ENCODE results near the gene DMTF1. TPM values are rescaled to one million over a fixed set of nuclear protein-coding genes. Genes with fewer than 3 reads are reported as not detected.

The DMTF1 gene
- polyA plus RNA-seq, 2 of the 4 experiments (the other 2 are of a cell fraction), result 37.3 to 124 TPM

DNA sequence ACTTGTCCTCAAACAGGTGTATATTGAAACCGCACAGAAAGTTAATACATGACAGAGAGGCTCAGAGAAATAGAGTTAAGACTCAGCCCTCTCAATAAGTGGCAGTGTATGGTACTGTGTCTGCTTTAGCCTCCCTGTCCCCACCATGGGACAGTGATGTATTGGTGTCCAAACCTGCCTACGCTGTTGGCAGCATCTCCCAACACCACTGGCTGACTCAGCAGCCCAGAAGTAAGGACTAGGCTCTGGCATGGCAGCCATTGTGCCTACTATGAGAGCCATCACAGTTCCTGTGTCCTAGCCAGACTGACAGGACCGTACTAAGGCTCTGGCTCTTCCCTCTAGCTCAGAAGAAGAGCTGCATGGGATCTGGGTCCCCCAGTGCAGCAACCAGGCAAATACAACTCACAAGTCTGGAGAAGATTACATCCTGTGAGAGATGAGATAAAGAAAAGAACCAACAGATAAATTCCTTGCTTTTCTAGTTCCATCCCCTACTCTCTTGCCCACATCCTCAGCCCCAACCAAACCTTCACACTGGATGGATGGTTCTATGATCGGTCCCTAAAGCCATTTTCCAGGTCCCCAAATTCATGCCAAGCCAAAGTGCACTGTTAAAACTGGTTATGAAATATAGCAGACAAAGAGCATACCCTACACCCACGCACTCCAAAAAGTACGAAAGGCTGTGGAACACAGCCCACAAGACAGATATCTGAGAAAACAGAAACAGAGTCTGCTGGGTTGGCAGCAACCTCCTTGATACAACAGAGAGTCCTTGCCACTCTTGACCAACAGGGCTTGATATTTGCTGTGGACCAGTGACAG is 44.1 kb upstream of the DMTF1 start:
- WGBS (ENCODE audit: missing lambda C conversion rate), result 2% methylated on average over 5 of the region's 6 CpGs

GRCh38 chr7:87110778-87111177 is 41.5 kb upstream of the DMTF1 start:
- WGBS (ENCODE audit: missing lambda C conversion rate), result 0% methylated on average over 2 of the region's 2 CpGs
- FAIRE-seq (no peak), DNase-seq (ENCODE audit: low read depth in 1 of 2, low spot score in 1 of 2) (peak in 1 of 2 experiments; percentile 16), ATAC-seq (peak; percentile 41 to 74; a peak in 2 of 6 replicates)
- ChIA-PET CTCF (no interaction called here), POLR2A (no interaction called here)
- TF ChIP-seq POLR2AphosphoS2 (conservative IDR thresholded peaks at IDR 0.05; ENCODE audit: low read length) (no peak), ZNF302 (CRISPR knock-in tag; IDR thresholded peaks at IDR 0.05) (no peak), MYC (IDR thresholded peaks at IDR 0.05; ENCODE audit: borderline replicate concordance, low read length) (no peak), MAZ (IDR thresholded peaks at IDR 0.05; ENCODE audit: borderline replicate concordance, low read depth, low read length) (no peak), CBX2 (IDR thresholded peaks at IDR 0.05; ENCODE audit: borderline replicate concordance, low read depth) (no peak), RNF2 (IDR thresholded peaks at IDR 0.05; ENCODE audit: borderline replicate concordance, low read depth) (no peak), FOSL2 (IDR thresholded peaks at IDR 0.05) (no peak), FOSL2 (CRISPR knock-in tag; IDR thresholded peaks at IDR 0.05) (peak; percentile 46; the same call in 1 of the 2 replicates)
- TF ChIP-seq, protein P1, sequence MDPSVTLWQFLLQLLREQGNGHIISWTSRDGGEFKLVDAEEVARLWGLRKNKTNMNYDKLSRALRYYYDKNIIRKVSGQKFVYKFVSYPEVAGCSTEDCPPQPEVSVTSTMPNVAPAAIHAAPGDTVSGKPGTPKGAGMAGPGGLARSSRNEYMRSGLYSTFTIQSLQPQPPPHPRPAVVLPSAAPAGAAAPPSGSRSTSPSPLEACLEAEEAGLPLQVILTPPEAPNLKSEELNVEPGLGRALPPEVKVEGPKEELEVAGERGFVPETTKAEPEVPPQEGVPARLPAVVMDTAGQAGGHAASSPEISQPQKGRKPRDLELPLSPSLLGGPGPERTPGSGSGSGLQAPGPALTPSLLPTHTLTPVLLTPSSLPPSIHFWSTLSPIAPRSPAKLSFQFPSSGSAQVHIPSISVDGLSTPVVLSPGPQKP (IDR thresholded peaks at IDR 0.05; ENCODE audit: low read depth, low read length), result no peak
- H3K4me3 ChIP-seq, result no peak overlapping the region
- H3K4me2 ChIP-seq, result no peak overlapping the region
- H3K4me1 ChIP-seq, result no peaks in the 10 kb centered on the region
- no peaks in the 10 kb centered on the region for H3K9me3 ChIP-seq
- H3K27ac ChIP-seq, result no peak overlapping the region

More for the DNA sequence above, 44.1 kb upstream of the DMTF1 start:
- TF ChIP-seq NPAS2 (CRISPR knock-in tag; IDR thresholded peaks at IDR 0.05; ENCODE audit: borderline replicate concordance) (no peak), HMGXB4 (CRISPR knock-in tag; IDR thresholded peaks at IDR 0.05; ENCODE audit: borderline replicate concordance) (no peak), PHF8 (IDR thresholded peaks at IDR 0.05; ENCODE audit: borderline replicate concordance, low read depth) (no peak), MAZ (IDR thresholded peaks at IDR 0.05; ENCODE audit: borderline replicate concordance, low read depth, low read length) (no peak), CTCF (IDR thresholded peaks at IDR 0.05) (no peak), RCOR1 (IDR thresholded peaks at IDR 0.05; ENCODE audit: low read depth, low read length) (no peak), FOSL2 (IDR thresholded peaks at IDR 0.05) (no peak), FOSL2 (CRISPR knock-in tag; IDR thresholded peaks at IDR 0.05) (no peak), ZSCAN20 (CRISPR knock-in tag; IDR thresholded peaks at IDR 0.05) (no peak), FOSB (CRISPR knock-in tag; IDR thresholded peaks at IDR 0.05) (no peak), HOXA7 (CRISPR knock-in tag; IDR thresholded peaks at IDR 0.05) (no peak)
- TF ChIP-seq, protein P2, sequence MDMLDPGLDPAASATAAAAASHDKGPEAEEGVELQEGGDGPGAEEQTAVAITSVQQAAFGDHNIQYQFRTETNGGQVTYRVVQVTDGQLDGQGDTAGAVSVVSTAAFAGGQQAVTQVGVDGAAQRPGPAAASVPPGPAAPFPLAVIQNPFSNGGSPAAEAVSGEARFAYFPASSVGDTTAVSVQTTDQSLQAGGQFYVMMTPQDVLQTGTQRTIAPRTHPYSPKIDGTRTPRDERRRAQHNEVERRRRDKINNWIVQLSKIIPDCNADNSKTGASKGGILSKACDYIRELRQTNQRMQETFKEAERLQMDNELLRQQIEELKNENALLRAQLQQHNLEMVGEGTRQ (IDR thresholded peaks at IDR 0.05), result no peak
- TF ChIP-seq, protein P3, sequence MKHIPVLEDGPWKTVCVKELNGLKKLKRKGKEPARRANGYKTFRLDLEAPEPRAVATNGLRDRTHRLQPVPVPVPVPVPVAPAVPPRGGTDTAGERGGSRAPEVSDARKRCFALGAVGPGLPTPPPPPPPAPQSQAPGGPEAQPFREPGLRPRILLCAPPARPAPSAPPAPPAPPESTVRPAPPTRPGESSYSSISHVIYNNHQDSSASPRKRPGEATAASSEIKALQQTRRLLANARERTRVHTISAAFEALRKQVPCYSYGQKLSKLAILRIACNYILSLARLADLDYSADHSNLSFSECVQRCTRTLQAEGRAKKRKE (CRISPR knock-in tag; IDR thresholded peaks at IDR 0.05; ENCODE audit: low read depth), result no peak
- ChIA-PET POLR2A (no interaction called here), CTCF (interaction anchor here (0.6 kb wide), 1 partner anchor 316 kb away, joined by 3 read pairs; no protein-coding TSS in a partner anchor)
- no peaks in the 10 kb centered on the region for H3K9me3 ChIP-seq
- no peak overlapping the region for H3K4me3 ChIP-seq
- FAIRE-seq (no peak), DNase-seq (ENCODE audit: low read depth in 1 of 2, low spot score in 1 of 2) (no peak), ATAC-seq (peak in 1 of 2 experiments; percentile 43; a peak in 1 of 6 replicates)
- no peak overlapping the region for H3K4me2 ChIP-seq
- no peak overlapping the region for H3K27ac ChIP-seq
- H3K4me1 ChIP-seq, result no peaks in the 10 kb centered on the region

Data from A549 (cell line).